HG03103 (cell line): Measurements from ENCODE around the gene DNAAF9.
"Not testable (repeated sequence)": the region's sequence is repeated elsewhere in the genome, so short reads cannot be mapped to it uniquely, and the experiment has no call there.

ENCODE experiments used
- ATAC-seq: cut with Tn5 transposase; IDR thresholded peaks from one replicate; pipeline ENCODE4 v1.9.1; 2021; ENCODE audit warnings: low read depth; ENCODE audit not compliant: unreplicated experiment

Gene DNAAF9

DNA sequence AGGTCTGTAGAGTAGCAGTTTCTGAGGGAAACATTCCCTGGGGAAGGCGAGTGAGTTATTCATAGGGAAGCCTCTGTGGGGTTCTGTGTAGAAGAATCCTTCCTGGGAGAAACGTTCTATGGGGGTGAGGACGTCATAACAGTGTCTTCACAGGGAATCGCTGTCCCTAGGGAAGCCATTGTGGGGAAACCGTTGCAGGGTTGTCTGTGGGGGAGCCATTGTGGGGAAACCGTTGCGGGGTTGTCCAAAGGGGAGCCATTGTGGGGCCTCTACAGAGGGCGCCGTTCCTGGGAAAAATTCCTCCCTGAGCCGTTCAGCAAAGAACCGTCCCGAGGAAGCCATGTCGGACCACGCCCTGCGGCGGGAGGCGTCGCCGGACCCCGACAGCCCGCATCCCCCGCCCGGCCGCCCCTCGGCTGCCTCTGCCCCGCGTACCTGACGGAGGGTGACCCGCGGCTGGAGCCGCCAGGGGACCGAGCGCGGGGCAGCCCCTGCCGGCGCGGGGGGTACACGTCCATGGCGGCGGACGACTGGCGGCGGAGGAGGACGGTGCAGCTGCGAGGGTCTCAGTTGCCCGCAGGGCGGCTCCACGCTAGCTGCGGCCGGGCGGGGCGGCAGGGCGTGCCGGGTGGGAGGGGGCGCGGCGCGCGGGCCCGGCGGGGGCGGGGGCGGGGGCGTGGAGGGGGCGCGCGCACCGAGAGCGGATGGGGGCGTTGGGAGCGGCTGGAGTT is at the start of gene DNAAF9:
Gene DNAAF9 (minus strand): TSS at position 630 of the 731 bp plus-strand sequence. CDS start 112 bp downstream, at position 518.
- ATAC-seq, result peak; percentile 35

DNA sequence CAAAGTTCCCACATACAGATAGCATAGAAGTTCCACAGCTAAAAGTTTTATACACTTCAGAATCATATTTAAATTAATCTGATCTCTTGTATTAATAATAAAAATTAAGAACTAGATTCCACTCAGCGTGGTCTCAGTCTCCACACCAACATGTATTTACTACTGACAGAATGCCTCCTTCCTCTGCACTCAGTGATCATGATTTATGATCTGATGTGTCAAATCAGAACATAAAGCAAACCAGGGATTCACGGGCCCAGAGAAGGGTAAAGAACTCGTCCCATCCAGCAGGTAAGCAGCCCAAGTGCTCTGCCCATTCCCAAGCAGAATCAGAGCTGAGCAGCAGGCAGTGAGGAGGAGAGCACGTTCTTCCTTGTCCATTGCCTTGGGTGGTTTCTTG is 49.2 kb upstream of the DNAAF9 start:
- ATAC-seq, result no peak

DNA sequence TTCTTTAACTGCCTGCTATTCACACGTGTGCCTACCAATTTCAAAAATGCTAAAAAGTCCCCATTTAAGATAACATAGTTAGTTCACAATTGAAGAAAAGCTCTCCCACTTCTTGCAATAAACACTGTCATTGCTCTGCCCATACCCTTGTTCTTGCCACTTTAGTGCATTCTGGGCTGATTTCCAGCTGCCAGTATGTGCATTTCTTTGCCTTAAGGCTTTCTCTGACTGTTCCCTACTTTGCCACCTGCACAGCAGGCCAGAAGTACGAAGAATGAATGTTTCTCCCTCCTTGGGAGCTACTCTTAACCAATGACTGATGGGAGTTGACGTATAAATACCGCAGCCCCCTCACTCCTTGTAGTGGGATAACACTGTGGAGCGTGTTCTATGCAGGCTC is 47.4 kb upstream of the DNAAF9 start:
- ATAC-seq, result no peak

DNA sequence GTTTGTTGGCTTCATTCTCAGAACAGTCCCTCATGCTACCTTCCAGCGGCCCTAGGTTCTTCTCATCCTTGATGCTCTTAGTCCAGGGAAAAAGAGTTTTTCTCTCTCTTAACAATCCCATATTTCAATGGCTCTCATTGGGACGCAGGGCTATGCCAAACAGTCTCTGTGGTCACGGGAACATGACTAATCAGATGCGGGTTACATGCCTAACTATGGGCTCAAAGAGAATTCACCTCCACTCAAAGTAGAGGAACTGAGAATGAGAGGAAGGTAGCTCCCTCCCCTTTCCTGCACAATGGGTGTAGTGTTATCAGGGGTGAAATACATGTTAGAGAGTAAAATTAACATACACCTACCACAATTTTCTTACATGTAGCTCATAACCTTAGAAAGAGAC is 45.2 kb upstream of the DNAAF9 start:
- ATAC-seq, result no peak

DNA sequence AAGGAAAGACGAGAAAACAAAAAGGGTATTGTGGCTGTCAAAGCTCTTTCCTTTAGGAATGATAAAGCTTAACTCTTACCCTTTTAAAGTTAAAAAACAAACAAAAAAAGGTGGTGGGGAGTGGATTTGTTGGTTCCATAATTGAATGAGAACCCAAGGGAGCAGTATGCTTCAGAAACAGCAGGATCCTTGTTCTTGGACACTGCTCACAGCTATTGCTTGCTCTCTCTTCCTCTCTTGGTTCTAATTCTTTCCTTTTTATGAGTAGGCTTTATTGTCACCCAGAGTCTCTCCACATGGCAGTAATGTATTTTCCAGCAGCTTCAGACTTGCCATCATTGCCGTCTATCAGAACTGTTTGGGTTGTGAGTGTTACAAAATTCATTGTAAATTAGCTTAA is 44.7 kb upstream of the DNAAF9 start:
- ATAC-seq, result no peak

DNA sequence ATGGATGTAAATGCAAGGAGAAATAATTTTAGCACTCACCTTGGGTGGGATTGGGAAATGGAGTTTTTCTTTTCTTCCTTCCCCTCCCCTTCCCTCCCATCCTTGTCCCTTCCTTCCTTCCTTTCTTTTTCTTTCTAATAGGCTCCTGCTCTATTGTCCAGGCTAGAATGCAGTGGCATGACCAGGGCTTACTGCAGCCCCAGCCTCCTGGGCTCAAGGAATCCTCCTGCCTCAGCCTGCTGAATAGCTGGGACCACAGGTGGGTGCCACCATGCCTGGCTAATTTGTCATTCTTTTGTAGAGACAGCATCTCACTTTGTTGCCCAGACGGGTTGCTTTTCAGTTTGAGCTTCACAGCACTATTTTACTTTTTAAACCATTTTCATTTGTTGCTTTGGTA is 41.9 kb upstream of the DNAAF9 start:
- ATAC-seq, result no peak

DNA sequence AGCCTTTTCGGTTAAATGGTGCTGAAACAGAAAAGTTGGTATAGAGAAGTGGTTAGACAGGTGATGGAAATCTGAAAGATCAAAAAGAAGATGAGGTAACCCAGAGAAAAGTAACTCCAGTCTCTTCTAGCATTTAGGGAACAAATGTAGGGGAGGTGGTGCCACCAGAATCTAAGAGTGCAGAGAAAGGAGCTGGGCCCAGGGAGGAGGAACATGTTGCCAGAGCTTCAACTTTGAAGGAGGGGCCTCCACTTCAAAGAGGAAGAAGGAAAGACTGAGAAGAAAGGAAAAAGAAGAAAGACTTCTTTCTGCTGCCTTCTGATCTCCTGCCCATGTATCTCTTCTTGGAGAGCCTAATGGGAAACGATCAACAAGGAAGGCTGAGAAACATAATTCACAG is 39.9 kb upstream of the DNAAF9 start:
- no peak for ATAC-seq

DNA sequence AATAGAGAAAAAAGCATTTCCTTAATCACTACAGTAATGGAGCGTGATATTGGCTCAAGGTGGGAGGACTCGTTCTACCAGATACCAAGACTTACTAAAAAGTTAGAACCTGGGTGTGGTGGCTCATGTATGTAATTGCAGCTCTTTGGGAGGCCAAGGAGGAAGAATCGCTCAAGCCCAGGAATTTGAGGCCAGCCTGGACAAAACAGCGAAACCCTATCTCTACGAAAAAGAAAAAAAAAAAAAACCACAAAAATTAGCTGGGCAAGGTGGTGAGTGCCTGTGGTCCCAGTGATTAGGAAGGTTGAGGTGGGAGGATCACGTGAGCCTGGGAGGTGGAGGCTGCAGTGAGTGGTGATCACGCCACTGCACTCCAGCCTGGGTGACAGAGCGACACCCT is 39.3 kb upstream of the DNAAF9 start:
- no peak for ATAC-seq

DNA sequence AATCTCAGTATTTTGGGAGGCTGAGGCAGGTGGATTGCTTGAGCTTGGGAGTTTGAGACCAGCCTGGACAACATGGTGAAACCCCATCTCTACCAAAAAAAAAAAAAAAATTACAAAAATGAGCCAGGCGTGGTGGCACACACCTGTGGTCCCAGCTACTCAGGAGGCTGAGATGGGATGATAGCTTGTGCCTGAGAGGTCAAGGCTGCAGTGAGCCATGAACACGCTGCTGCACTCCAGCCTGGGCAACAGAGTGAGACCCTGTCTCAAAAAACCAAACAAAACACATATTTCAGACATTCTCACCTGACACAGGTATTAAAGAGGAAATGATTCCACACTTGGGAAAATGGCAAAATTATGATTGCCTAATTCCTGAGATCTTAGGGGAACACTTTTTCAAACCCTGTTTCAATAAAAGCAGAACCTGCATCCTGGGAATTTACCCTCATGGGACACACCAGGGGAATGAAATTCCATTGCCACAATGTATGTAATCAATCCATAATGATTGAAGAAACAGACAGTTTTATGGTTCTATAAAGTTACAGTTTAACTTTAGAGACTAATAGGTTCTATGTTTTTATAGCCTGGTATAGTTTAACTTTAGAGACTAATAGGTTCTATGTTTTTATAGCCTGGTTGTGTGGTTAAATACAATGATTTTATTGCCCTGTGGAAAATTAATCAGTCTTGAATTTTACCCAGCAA is 29.6 kb upstream of the DNAAF9 start:
- no peak for ATAC-seq

DNA sequence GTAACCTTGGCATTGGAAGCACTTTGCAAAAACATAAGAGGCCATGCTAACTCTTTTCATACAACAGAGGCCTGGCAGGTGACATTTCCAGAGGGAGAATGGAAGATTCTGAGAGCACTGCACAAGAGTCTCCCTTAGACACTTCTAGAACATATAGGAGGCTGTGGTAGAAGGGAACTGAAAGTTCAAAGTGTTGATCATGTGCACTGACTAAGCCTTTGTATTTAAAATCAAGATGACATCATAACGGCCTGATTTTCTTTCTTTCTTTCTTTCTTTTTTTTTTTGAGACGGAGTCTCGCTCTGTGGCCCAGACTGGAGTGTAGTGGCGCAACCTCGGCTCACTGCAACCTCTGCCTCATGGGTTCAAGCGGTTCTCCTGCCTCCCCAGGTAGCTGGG is 26.8 kb upstream of the DNAAF9 start:
- no peak for ATAC-seq

DNA sequence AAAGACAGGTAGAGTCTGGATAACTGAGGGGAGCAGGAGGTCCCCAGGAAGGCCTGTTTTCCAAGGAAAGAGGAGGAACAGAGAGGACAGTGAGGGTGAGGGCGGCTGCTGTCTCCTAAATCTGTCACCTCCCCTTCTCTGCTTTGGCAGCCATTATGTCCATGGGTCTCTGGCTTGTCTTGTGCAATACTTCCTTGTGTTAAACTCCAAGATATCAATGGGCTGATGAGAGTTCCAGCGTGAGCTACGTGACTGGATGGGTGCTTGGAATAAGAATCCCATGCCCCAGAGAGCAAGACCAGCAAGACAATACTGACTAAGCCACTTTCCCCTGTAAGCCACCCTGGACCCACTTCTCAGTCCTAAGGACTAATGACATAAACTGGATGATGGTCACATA is 26.3 kb upstream of the DNAAF9 start:
- ATAC-seq, result no peak

DNA sequence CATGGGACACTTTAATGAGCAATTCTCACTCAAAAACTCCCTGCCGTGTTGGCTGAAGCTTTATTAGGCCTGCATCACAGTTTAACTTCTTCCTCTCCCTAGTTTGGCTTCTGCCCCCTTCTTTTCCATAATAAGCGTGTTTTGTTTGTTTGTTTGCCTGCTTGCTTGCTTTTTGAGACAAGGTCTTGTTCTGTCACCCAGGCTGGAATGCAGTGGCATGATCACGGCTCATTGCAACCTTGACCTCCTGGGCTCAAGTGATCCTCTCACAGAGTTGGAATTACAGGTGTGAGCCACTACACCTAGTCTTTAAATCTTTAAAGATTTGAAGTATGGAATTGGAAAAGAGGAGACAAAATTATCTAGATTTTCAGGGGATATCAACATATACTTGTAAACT is 25.4 kb upstream of the DNAAF9 start:
- no peak for ATAC-seq

DNA sequence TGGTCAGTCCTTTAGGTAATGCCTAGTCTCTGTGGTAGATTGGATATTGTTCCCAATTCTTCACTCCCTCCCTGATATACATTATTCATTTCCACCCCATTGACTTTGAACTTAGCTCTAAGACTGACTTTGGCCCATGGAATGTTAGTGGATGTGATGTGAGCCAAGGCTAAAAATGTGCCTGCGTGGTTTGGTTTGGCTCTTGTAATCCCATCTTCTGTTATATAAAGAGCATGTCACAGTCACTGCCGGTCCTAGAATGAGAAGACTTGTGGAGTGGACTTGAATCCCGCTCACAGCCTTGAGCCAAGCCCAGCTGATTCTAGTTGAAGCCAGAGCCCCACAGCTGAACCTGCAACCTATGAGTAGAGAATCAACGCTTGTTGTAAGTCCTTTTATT is 23.6 kb upstream of the DNAAF9 start:
- no peak for ATAC-seq

DNA sequence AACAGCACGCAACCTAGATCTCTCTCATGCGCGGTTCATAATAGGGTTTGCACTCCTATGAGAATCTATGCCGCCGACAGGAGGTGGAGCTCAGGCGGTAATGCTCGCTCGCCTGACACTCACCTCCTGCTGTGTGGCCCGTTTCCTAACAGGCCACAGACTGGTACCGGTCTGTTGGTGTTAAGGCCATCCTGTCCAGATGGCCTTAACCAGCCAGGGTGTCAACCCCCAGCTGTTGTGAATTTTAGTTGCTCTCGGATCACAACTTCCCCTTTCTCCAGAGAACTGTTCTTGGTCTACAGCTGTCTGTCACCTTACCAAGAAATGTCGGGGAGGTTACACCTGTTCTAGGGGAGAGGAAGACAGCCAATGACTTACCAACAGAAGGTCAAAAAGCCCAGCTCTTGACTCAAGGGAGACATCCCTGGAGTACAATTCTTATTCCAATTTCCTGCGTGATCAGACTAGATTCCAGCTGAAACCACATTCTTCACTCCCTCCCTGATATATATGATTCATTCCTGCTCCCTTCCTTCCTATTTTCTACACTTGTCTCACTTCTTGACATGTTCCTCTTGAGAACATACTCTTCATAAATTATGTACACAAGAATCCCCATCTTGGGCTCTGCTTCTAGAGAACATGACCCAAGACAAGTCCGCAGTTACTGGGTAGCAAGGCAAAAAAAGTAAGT is 23.1 kb upstream of the DNAAF9 start:
- peak; percentile 89 for ATAC-seq

DNA sequence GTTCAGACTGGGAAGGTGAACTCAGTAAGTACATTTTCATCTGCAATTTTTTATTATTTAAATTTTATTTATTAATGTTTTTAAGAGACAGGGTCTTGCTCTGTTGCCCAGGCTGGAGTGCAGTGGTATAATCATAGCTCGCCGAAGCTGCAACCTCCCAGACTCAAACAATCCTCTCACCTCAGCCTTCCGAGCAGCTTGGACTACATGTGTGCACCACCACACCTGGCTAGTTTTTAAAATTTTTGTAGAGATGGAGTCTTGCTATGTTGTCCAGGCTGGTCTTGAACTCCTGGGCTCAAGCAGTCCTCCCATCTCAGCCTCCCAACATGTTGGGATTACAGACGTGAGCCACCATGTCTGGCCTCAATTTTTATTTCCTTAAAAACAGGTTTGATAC is 19.3 kb upstream of the DNAAF9 start:
- not testable (repeated sequence) for ATAC-seq

DNA sequence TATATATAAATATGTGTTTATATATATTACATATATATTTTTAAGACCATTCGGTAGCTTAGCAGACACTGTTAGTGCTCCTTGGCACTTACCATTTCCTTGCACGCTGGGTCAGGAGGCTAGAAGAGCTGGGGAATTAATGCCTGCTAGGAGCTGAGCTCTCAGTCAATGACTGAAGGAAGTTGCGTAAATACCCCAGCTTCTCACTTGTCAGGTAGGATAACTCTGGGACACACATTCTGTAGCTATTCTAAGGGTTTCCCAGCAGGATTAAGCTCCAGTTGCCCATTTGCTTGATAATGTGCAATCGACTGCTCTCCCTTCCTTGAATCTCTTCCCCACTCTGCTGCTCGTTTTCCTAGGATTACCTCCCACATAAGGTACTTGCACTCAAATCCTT is 15.7 kb upstream of the DNAAF9 start:
- ATAC-seq, result no peak

DNA sequence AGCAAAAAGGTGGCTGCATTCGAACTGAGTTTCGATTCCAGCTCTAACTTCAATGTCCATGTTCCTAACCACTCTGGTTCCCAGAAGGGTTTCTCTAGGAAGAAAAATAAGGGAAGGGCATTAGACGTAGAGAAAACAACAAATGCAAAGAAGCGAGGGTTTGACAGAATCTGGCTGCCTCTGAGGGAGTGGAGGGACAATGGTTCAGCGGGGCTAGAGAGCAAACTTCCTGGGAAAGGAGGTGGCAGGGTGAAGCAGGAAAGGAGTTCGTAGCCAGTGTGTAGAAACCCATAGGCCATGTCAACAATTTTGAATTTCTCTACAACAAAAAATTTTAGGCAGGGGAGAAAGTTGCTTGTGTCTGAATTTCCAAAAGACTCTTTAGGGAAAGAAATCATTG is 14.5 kb upstream of the DNAAF9 start:
- no peak for ATAC-seq

DNA sequence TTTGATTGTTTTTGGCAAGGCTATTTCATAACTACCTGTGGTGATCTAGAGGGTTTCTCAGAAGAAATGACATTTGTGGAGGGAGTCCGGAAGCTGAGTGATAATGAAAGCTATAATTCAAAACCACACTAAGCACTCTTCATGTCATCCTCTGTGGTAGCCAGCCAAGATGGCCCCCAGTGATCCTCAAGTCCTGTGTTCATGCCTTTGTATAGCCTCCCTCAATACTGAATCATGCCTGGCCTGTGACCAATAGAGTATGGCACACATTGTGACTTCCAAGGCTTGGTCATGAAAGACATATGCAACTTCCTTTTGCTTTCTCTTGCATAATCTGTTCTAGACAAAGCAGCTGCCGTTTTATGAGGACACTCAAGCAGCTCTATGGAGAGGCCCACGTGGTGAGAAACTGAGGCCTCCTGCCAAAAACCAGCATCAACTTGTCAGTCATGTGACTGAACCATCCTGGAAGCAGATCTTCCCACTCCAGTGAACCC is 12.8 kb upstream of the DNAAF9 start:
- ATAC-seq, result peak; percentile 88

DNA sequence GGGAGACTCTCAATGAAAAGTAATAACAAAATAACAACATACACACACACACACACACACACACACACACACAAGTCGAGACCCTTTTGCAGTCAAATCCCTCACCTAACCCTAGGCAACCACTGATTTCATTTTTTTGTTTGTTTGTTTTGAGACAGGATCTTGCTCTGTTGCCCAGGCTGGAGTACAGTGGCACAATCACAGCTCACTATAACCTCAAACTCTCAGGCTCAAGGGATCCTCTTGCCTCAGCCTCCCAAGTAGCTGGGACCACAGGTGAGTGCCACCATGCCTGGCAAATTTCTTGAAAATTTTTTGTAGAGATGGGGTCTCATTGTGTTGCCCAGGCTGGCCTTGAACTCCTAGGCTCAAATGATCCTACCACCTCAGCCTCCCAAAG is 10.7 kb upstream of the DNAAF9 start:
- ATAC-seq, result not testable (repeated sequence)

DNA sequence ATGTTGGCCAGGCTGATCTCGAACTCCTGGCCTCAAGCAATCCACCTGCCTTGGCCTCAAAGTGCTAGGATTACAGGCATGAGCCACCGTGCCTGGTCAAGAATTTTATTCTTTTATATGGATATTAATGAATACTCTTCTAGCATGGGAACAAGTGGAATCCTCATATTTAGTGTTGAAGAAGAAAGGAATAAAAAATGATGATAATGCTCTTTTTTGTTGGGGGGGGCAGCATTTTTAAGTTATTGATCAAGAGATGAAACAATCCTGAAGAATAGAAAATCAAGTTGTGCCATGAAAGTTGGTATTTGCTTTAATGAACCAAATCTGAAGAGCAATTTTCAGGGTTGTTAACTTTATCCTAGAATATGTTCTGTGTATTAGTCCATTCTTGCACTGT is 6.7 kb upstream of the DNAAF9 start:
- no peak for ATAC-seq

DNA sequence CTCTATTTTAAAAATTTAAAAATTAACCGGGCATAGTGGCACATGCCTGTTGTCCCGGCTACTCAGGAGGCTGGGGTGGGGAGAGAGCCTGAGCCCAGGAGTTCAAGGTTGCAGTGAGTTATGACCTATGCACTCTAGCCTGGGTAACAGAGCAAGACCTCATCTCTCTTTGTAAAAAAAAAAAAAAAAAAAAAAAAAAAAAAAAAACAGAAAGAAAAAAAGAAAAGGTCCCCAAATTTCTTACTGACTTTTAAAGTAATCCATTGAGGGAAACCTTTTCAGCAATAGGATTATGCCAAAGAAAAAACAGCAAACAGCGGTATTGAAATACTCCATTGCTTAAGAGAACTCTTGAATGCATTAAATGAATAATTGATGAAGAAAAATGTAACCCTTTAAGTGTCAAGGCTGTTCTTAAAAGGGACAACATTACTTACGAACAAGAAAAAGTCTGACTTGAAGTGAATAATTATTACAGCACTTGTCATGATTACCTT is 6.0 kb upstream of the DNAAF9 start:
- no peak for ATAC-seq
